Right lobe of liver (tissue), 6 donors: Measurements from ENCODE around the gene HPN. TPM values are rescaled to one million over a fixed set of nuclear protein-coding genes. Genes with fewer than 3 reads are reported as not detected.
A peak's percentile ranks its signal among the peaks of the same experiment; 100 is the strongest.

ENCODE experiments used
- ATAC-seq, 4 donors: fragments of 200-7000 bp; cut with Tn5 transposase; one replicate each; pipeline ENCODE4 v1.9.1; 2020; ENCODE audit warnings: mild to moderate bottlenecking in 4 of 4, moderate library complexity in 4 of 4
- DNase-seq, 3 donors: peaks; one replicate each; pipeline ENCODE4 v3.0.0-alpha.2; 2020
- H3K27ac ChIP-seq, 3 donors: fragments of 200-600 bp; one replicate each; pipeline ENCODE4 v1.8.0; 2022
- H3K27me3 ChIP-seq, 2 donors: fragments of 200-600 bp; one replicate each; pipeline ENCODE4 v1.8.0; 2022
- H3K36me3 ChIP-seq, 4 donors: fragments of 200-600 bp; sonication (generic) in 1 of 4; one replicate each; pipeline versions ENCODE4 v1.5.1 to v1.8.0; 2017 to 2022; ENCODE audit warnings: control low read depth in 1 of 4
- H3K4me1 ChIP-seq, 4 donors: fragments of 200-600 bp; sonication (generic) in 1 of 4; one replicate each; pipeline versions ENCODE4 v1.5.1 to v1.8.0; 2017 to 2022; ENCODE audit warnings: control low read depth in 1 of 4
- H3K4me3 ChIP-seq, 3 donors: fragments of 200-600 bp; one replicate each; pipeline ENCODE4 v1.8.0; 2022
- H3K9me3 ChIP-seq, 4 donors: fragments of 200-600 bp; sonication (generic) in 1 of 4; one replicate each; pipeline versions ENCODE4 v1.5.1 to v1.8.0; 2017 to 2022; ENCODE audit warnings: control low read depth in 1 of 4
- CTCF ChIP-seq, 4 donors: fragments of 200-600 bp in 3 of 4; fragments of 450-650 bp in 1 of 4; IDR thresholded peaks; one replicate each; pipeline versions ENCODE4 v1.5.1 to v1.8.0; 2016 to 2022; ENCODE audit warnings: antibody characterized with exemption in 4 of 4, mild to moderate bottlenecking in 2 of 4
- POLR2A ChIP-seq: fragments of 450-650 bp; IDR thresholded peaks from one replicate; pipeline ENCODE4 v1.6.1; 2017; ENCODE audit warnings: antibody characterized with exemption, mild to moderate bottlenecking
- WGBS: methylation state at CpG from one replicate; pipeline ENCODE4 v1.1.6; 2018; ENCODE audit warnings: low coverage, low lambda C conversion rate; ENCODE audit not compliant: insufficient coverage; ENCODE audit errors: missing lambda C conversion rate; 5-methylcytosine and 5-hydroxymethylcytosine counted together
- intact Hi-C, 2 donors: fragments of 100-400 bp; cut with DNase I; formaldehyde crosslinking; loops; one replicate each; pipeline versions ENCODE4 v1.11.2 to v1.14.1; 2022
- total RNA-seq, 6 experiments: library from RNA; depleted of rRNA in 2 of 6; stranded (reverse); fragments of >200 nt in 2 of 6; fragmentation: NEBNext Ultra II Directional in 3 of 6; extraction: Animal tissue kit (Norgen Biotek cat#: 25700) in 3 of 6; gene quantifications; one replicate each; pipeline versions ENCODE4 v1.1.0 to v1.2.4, GENCODE V29; 2016 to 2023
- donor health status: DM: no; HTN: yes; CAD: no.
- donor health status: DM: no; HTN: no; CAD: no.
- donor health status: DM: no; HTN: no; CAD: no.
- donor health status: DM: no; HTN: yes; CAD: no.
- donor health status: DM: no; HTN: yes; CAD: no.

The HPN gene
- total RNA-seq, 6 experiments from 2014 or later = 285 to 486 (median 374) TPM

GRCh38 chr19:35059006-35059798 is 17.7 kb downstream of the HPN start:
- peaks cover 0 to 9% (median 0%) of the 10 kb centered on the region in 4 donors for H3K4me1 ChIP-seq
- ATAC-seq (peak in 2 of 4 donors; percentile 1 to 7), DNase-seq (peak in 1 of 3 donors; percentile 56)
- no peak overlapping the region for H3K4me3 ChIP-seq
- intact Hi-C loops = no loop called here
- H3K9me3 ChIP-seq = no peaks in the 10 kb centered on the region
- H3K27ac ChIP-seq = no peak overlapping the region
- 93% methylated on average over 10 of the region's 26 CpGs for WGBS
- H3K36me3 ChIP-seq = peaks cover 0 to 42% (median 15%) of the 10 kb centered on the region in 4 donors
- no peaks in the 10 kb centered on the region for H3K27me3 ChIP-seq
- TF ChIP-seq CTCF (IDR thresholded peaks at IDR 0.05) = no peak
- peak; percentile 8 for TF ChIP-seq POLR2A

GRCh38 chr19:35059799-35060091 is 18.2 kb downstream of the HPN start:
- ATAC-seq (peak in 3 of 4 donors; percentile 4 to 22 (median 10)), DNase-seq (no peak)
- TF ChIP-seq POLR2A (peak; percentile 9), CTCF (IDR thresholded peaks at IDR 0.05) (no peak)
- intact Hi-C loops = no loop called here
- H3K27ac ChIP-seq = no peak overlapping the region
- peaks cover 0 to 39% (median 13%) of the 10 kb centered on the region in 4 donors for H3K36me3 ChIP-seq
- WGBS = no CpG with 5 or more reads among the region's 15 CpGs
- no peak overlapping the region for H3K4me3 ChIP-seq
- no peaks in the 10 kb centered on the region for H3K9me3 ChIP-seq
- no peaks in the 10 kb centered on the region for H3K27me3 ChIP-seq
- peaks cover 0 to 6% (median 0%) of the 10 kb centered on the region in 4 donors for H3K4me1 ChIP-seq

- H3K27me3 ChIP-seq = no peaks in the 10 kb centered on the region
- DNase-seq (peak in 1 of 3 donors; percentile 51), ATAC-seq (peak in 3 of 4 donors; percentile 9 to 31 (median 10))
- H3K27ac ChIP-seq = no peak overlapping the region
- H3K4me3 ChIP-seq = no peak overlapping the region
- peaks cover 0 to 34% (median 11%) of the 10 kb centered on the region in 4 donors for H3K36me3 ChIP-seq
- intact Hi-C loops = no loop called here
- no peaks in the 10 kb centered on the region for H3K9me3 ChIP-seq
- WGBS = 93% methylated on average over 8 of the region's 29 CpGs
- H3K4me1 ChIP-seq = peaks cover 0 to under 1% (median 0%) of the 10 kb centered on the region in 4 donors
- TF ChIP-seq POLR2A = no peak
- no peak for TF ChIP-seq CTCF (IDR thresholded peaks at IDR 0.05)
These were observed 18.8 kb downstream of the HPN start for GRCh38 chr19:35060160-35060855.

- no peak for ATAC-seq
- H3K27me3 ChIP-seq = no peaks in the 10 kb centered on the region
- no peaks in the 10 kb centered on the region for H3K4me1 ChIP-seq
- intact Hi-C loops = no loop called here
- H3K4me3 ChIP-seq = no peak overlapping the region
- no peak for DNase-seq
- TF ChIP-seq CTCF (IDR thresholded peaks at IDR 0.05) = no peak
- TF ChIP-seq POLR2A = no peak
- no peaks in the 10 kb centered on the region for H3K9me3 ChIP-seq
- no peak overlapping the region for H3K27ac ChIP-seq
- 66% methylated on average over 5 of the region's 7 CpGs for WGBS
- peaks cover 0 to 33% (median 10%) of the 10 kb centered on the region in 4 donors for H3K36me3 ChIP-seq
These were observed 20.3 kb downstream of the HPN start for GRCh38 chr19:35061583-35062373.
